Liver (tissue), 9 donors: ENCODE data around the gene STPG1. TPM values are rescaled to one million over a fixed set of nuclear protein-coding genes. Genes with fewer than 3 reads are reported as not detected.

Experiments used
- DNase-seq: peaks from one replicate; pipeline ENCODE4 v3.0.0-alpha.2; 2017; ENCODE audit warnings: low spot score
- H3K27ac ChIP-seq, 2 donors: one replicate each; pipeline ENCODE4 v1.7.0; 2013; ENCODE audit warnings: inconsistent platforms in 2 of 2, low read length in 2 of 2, control low read depth in 1 of 2, low read depth in 1 of 2, mild to moderate bottlenecking in 1 of 2
- H3K27me3 ChIP-seq, 4 donors: one replicate each; pipeline versions ENCODE4 v1.6.1 to v1.7.0; 2013; ENCODE audit warnings: low read length in 3 of 4, inconsistent platforms in 1 of 4, mild to moderate bottlenecking in 1 of 4, moderate library complexity in 1 of 4; ENCODE audit not compliant: control insufficient read depth in 4 of 4, insufficient read depth in 4 of 4
- H3K36me3 ChIP-seq, 4 donors: one replicate each; pipeline versions ENCODE4 v1.6.1 to v1.7.0; 2013; ENCODE audit warnings: low read length in 3 of 4, mild to moderate bottlenecking in 3 of 4, low read depth in 1 of 4, moderate library complexity in 1 of 4; ENCODE audit not compliant: control insufficient read depth in 4 of 4, insufficient read depth in 3 of 4
- H3K4me1 ChIP-seq, 4 donors: one replicate each; pipeline versions ENCODE4 v1.6.1 to v1.7.0; 2013; ENCODE audit warnings: low read length in 3 of 4, mild to moderate bottlenecking in 3 of 4, moderate library complexity in 1 of 4; ENCODE audit not compliant: control insufficient read depth in 4 of 4, insufficient read depth in 4 of 4
- H3K4me3 ChIP-seq, 3 donors: one replicate each; pipeline versions ENCODE4 v1.6.1 to v1.7.0; 2013; ENCODE audit warnings: low read length in 3 of 3, control low read depth in 1 of 3, low read depth in 1 of 3, mild to moderate bottlenecking in 1 of 3
- H3K9ac ChIP-seq, 2 donors: one replicate each; pipeline ENCODE4 v1.7.0; 2013; ENCODE audit warnings: low read length in 2 of 2, mild to moderate bottlenecking in 2 of 2, moderate library complexity in 2 of 2, control low read depth in 1 of 2, low read depth in 1 of 2
- H3K9me3 ChIP-seq, 4 donors: one replicate each; pipeline versions ENCODE4 v1.6.1 to v1.7.0; 2013; ENCODE audit warnings: low read length in 3 of 4; ENCODE audit not compliant: control insufficient read depth in 4 of 4
- CTCF ChIP-seq: fragments of 150-350 bp; IDR thresholded peaks from 2 replicates; pipeline ENCODE4 v1.5.1; 2017; ENCODE audit warnings: improper control_type of control experiment, low read depth, low read length; ENCODE audit not compliant: missing input control
- EGR1 ChIP-seq, 2 donors: IDR thresholded peaks; 2 replicates each; pipeline ENCODE4 v1.6.1; 2016 to 2018; ENCODE audit warnings: antibody characterized with exemption in 2 of 2, low read depth in 2 of 2
- FOXA1 ChIP-seq: IDR thresholded peaks from 2 replicates; pipeline ENCODE4 v1.6.1; 2016; ENCODE audit warnings: antibody characterized with exemption
- FOXA2 ChIP-seq: IDR thresholded peaks from 2 replicates; pipeline ENCODE4 v1.6.1; 2016; ENCODE audit warnings: antibody characterized with exemption
- GABPA ChIP-seq, 2 donors: IDR thresholded peaks in 1 of 2; conservative IDR thresholded peaks in 1 of 2; 2 replicates each; pipeline ENCODE4 v1.6.1; 2016; ENCODE audit warnings: antibody characterized with exemption in 2 of 2, mild to moderate bottlenecking in 1 of 2, moderate library complexity in 1 of 2
- HNF4A ChIP-seq, 2 donors: conservative IDR thresholded peaks; 2 replicates each; pipeline ENCODE4 v1.6.1; 2016; ENCODE audit warnings: antibody characterized with exemption in 2 of 2, mild to moderate bottlenecking in 2 of 2
- HNF4G ChIP-seq: IDR thresholded peaks from 2 replicates; pipeline ENCODE4 v1.6.1; 2016; ENCODE audit warnings: antibody characterized with exemption
- JUND ChIP-seq, 2 donors: IDR thresholded peaks; 2 replicates each; pipeline ENCODE4 v1.6.1; 2016; ENCODE audit warnings: antibody characterized with exemption in 2 of 2
- MAX ChIP-seq: IDR thresholded peaks from 2 replicates; pipeline ENCODE4 v1.6.1; 2016; ENCODE audit warnings: antibody characterized with exemption
- NR2F2 ChIP-seq: IDR thresholded peaks from 2 replicates; pipeline ENCODE4 v1.6.1; 2016; ENCODE audit warnings: antibody characterized with exemption
- RAD21 ChIP-seq, 2 donors: IDR thresholded peaks; 2 replicates each; pipeline ENCODE4 v1.6.1; 2016; ENCODE audit warnings: antibody characterized with exemption in 2 of 2, mild to moderate bottlenecking in 2 of 2
- REST ChIP-seq: IDR thresholded peaks from 2 replicates; pipeline ENCODE4 v1.6.1; 2016; ENCODE audit warnings: antibody characterized with exemption, mild to moderate bottlenecking
- RXRA ChIP-seq, 2 donors: IDR thresholded peaks; 2 replicates each; pipeline ENCODE4 v1.6.1; 2017 to 2018; ENCODE audit warnings: antibody characterized with exemption in 2 of 2, mild to moderate bottlenecking in 1 of 2
- SP1 ChIP-seq: IDR thresholded peaks from 2 replicates; pipeline ENCODE4 v1.6.1; 2018; ENCODE audit warnings: antibody characterized with exemption, mild to moderate bottlenecking
- TAF1 ChIP-seq: conservative IDR thresholded peaks from 2 replicates; pipeline ENCODE4 v1.6.1; 2016; ENCODE audit warnings: antibody characterized with exemption, mild to moderate bottlenecking
- YY1 ChIP-seq: IDR thresholded peaks from 2 replicates; pipeline ENCODE4 v1.6.1; 2016; ENCODE audit warnings: antibody characterized with exemption, mild to moderate bottlenecking
- WGBS: extraction: QIAGEN DNeasy Blood & Tissue Kit; methylation state at CpG from one replicate; pipeline ENCODE4 v1.1.7; 2013; 5-methylcytosine and 5-hydroxymethylcytosine counted together
- polyA plus RNA-seq, 2 donors: library from polyadenylated mRNA; stranded (reverse) in 1 of 2; unstranded in 1 of 2; fragments of 200-250 nt in 1 of 2; fragments of >200 nt in 1 of 2; fragmentation: Nextera tagmentation in 1 of 2; extraction: Ambion mirVana in 1 of 2; gene quantifications; one replicate each; pipeline versions ENCODE4 v1.2.1 to v1.2.3, GENCODE V29; 2013 to 2015
- total RNA-seq, 2 donors: library from RNA; depleted of rRNA; stranded (reverse); fragments of >200 nt; gene quantifications; one replicate each; pipeline ENCODE4 v1.2.3, GENCODE V29; 2014
- TF ChIP-seq, protein P1 (sequence below): IDR thresholded peaks from 2 replicates; pipeline ENCODE4 v1.6.1; 2016; ENCODE audit warnings: antibody characterized with exemption
- TF ChIP-seq, protein P2 (sequence below): IDR thresholded peaks from 2 replicates; pipeline ENCODE4 v1.6.1; 2016; ENCODE audit warnings: antibody characterized with exemption
- donor health status: healthy.
- donor health status: healthy.
- donor health status: healthy.
- donor health status: healthy.
- donor health status: healthy.

Gene STPG1
- total and polyA plus RNA-seq, 4 donors = 0.92 to 2.9 (median 1.0) TPM

DNA sequence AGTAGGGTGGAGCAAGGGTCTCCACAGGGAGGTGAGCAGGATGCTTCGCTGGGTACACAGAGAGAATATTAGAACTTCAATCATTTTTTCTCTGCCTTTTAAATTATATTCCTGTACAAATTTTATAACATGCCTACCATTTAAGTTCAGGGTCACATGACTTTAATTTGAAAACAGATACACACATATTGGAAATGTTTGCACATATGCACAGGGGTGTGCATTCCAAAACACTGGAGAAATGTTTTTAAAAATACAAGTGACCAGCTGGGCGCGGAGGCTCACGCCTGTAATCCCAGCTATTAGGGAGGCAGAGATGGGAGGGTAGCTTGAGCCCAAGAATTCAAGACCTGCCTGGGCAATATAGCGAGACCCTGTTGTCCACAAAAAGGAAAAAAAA lies 41.7 kb upstream of the STPG1 start:
- 99% methylated on average over 5 of the region's 5 CpGs for WGBS
- H3K9ac ChIP-seq = no peak overlapping the region
- H3K4me3 ChIP-seq = no peak overlapping the region
- no peaks in the 10 kb centered on the region for H3K9me3 ChIP-seq
- DNase-seq = no peak
- H3K4me1 ChIP-seq = no peaks in the 10 kb centered on the region
- H3K27me3 ChIP-seq = no peaks in the 10 kb centered on the region
- no peak overlapping the region for H3K27ac ChIP-seq
- peaks cover 3 to 11% (median 9%) of the 10 kb centered on the region in 4 donors for H3K36me3 ChIP-seq
- TF ChIP-seq GABPA (IDR thresholded peaks at IDR 0.05 in 1 of 2, conservative IDR thresholded peaks at IDR 0.05 in 1 of 2) = no peak
- no peak for TF ChIP-seq JUND (IDR thresholded peaks at IDR 0.05)
- TF ChIP-seq EGR1 (IDR thresholded peaks at IDR 0.05; ENCODE audit: low read depth in 2 of 2) = no peak
- no peak for TF ChIP-seq TAF1
- TF ChIP-seq CTCF = no peak
- TF ChIP-seq, protein P1, sequence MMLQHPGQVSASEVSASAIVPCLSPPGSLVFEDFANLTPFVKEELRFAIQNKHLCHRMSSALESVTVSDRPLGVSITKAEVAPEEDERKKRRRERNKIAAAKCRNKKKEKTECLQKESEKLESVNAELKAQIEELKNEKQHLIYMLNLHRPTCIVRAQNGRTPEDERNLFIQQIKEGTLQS = no peak
- TF ChIP-seq MAX = no peak
- no peak for TF ChIP-seq YY1
- no peak for TF ChIP-seq SP1
- no peak for TF ChIP-seq REST
- TF ChIP-seq HNF4A (conservative IDR thresholded peaks at IDR 0.05) = no peak
- TF ChIP-seq, protein P2, sequence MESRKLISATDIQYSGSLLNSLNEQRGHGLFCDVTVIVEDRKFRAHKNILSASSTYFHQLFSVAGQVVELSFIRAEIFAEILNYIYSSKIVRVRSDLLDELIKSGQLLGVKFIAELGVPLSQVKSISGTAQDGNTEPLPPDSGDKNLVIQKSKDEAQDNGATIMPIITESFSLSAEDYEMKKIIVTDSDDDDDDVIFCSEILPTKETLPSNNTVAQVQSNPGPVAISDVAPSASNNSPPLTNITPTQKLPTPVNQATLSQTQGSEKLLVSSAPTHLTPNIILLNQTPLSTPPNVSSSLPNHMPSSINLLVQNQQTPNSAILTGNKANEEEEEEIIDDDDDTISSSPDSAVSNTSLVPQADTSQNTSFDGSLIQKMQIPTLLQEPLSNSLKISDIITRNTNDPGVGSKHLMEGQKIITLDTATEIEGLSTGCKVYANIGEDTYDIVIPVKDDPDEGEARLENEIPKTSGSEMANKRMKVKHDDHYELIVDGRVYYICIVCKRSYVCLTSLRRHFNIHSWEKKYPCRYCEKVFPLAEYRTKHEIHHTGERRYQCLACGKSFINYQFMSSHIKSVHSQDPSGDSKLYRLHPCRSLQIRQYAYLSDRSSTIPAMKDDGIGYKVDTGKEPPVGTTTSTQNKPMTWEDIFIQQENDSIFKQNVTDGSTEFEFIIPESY = no peak
- TF ChIP-seq FOXA1 = no peak
- no peak for TF ChIP-seq RXRA (IDR thresholded peaks at IDR 0.05)
- TF ChIP-seq HNF4G = no peak
- no peak for TF ChIP-seq FOXA2
- no peak for TF ChIP-seq NR2F2
- TF ChIP-seq RAD21 (IDR thresholded peaks at IDR 0.05) = no peak
